Esophagus muscularis mucosa (tissue), 4 donors: ENCODE results near the gene USP36. TPM values are rescaled to one million over a fixed set of nuclear protein-coding genes. Genes with fewer than 3 reads are reported as not detected.

Experiments
- DNase-seq: peaks from one replicate; pipeline ENCODE4 v3.0.0-alpha.2; 2017; ENCODE audit errors: extremely low spot score
- H3K27ac ChIP-seq, 4 donors: fragments of 200-600 bp; sonication (generic); replicated peaks in 1 of 4; 1 replicate in 3 of 4; 2 replicates in 1 of 4; pipeline ENCODE4 v1.5.1; 2016 to 2019; ENCODE audit warnings: mild to moderate bottlenecking in 1 of 4
- H3K27me3 ChIP-seq, 4 donors: fragments of 200-600 bp; sonication (generic); one replicate each; pipeline versions ENCODE4 v1.5.1 to v1.6.0; 2016 to 2019
- H3K36me3 ChIP-seq, 4 donors: fragments of 200-600 bp; sonication (generic); one replicate each; pipeline ENCODE4 v1.5.1; 2016 to 2019
- H3K4me1 ChIP-seq, 4 donors: fragments of 200-600 bp; sonication (generic); one replicate each; pipeline ENCODE4 v1.5.1; 2016 to 2019
- H3K4me3 ChIP-seq, 4 donors: fragments of 200-600 bp; sonication (generic); 1 replicate in 2 of 4; 2 replicates in 2 of 4; pipeline ENCODE4 v1.5.1; 2016 to 2019; ENCODE audit warnings: mild to moderate bottlenecking in 4 of 4, moderate library complexity in 1 of 4
- H3K9me3 ChIP-seq, 4 donors: fragments of 200-600 bp; sonication (generic); 1 replicate in 3 of 4; 2 replicates in 1 of 4; pipeline ENCODE4 v1.5.1; 2016 to 2019
- EP300 ChIP-seq: sonication (generic); formaldehyde crosslinking; IDR thresholded peaks from one replicate; pipeline ENCODE4 v1.6.1; 2017; ENCODE audit warnings: antibody characterized with exemption
- POLR2A ChIP-seq: fragments of 450-650 bp; IDR thresholded peaks from one replicate; pipeline ENCODE4 v1.6.1; 2017; ENCODE audit warnings: antibody characterized with exemption, moderate library complexity, mild to moderate bottlenecking, low read depth
- POLR2AphosphoS5 ChIP-seq, 2 donors: sonication (generic); formaldehyde crosslinking; IDR thresholded peaks; one replicate each; pipeline ENCODE4 v1.6.1; 2017; ENCODE audit warnings: antibody characterized with exemption in 2 of 2
- WGBS: methylation state at CpG from one replicate; pipeline ENCODE4 v1.1.5; 2018; 5-methylcytosine and 5-hydroxymethylcytosine counted together
- intact Hi-C: fragments of 100-400 bp; cut with DNase I; formaldehyde crosslinking; loops from one replicate; pipeline ENCODE4 v1.15.1; 2023
- total RNA-seq, 4 donors: library from RNA; depleted of rRNA; stranded (reverse); fragments of >200 nt; gene quantifications; one replicate each; pipeline versions ENCODE4 v1.1.0 to v1.2.1, GENCODE V29; 2016
- TF ChIP-seq, protein P1 (sequence below), 3 experiments: fragments of 200-600 bp in 2 of 3; fragments of 450-650 bp in 1 of 3; sonication (generic) in 2 of 3; IDR thresholded peaks; one replicate each; pipeline ENCODE4 v1.5.1; 2017 to 2019; ENCODE audit warnings: antibody characterized with exemption in 3 of 3, mild to moderate bottlenecking in 2 of 3, moderate library complexity in 1 of 3

USP36 gene
- total RNA-seq, 4 donors from 2014 or later = 23.3 to 44.7 (median 32.2) TPM

- Histone ChIP-seq H3K4me3 (no peak overlapping the region), H3K4me1 (peaks cover 25 to 52% (median 43%) of the 10 kb centered on the region in 4 donors), H3K27ac (no peak overlapping the region), H3K27me3 (no peaks in the 10 kb centered on the region), H3K9me3 (no peaks in the 10 kb centered on the region), H3K36me3 (no peaks in the 10 kb centered on the region)
- TF ChIP-seq, protein P1, sequence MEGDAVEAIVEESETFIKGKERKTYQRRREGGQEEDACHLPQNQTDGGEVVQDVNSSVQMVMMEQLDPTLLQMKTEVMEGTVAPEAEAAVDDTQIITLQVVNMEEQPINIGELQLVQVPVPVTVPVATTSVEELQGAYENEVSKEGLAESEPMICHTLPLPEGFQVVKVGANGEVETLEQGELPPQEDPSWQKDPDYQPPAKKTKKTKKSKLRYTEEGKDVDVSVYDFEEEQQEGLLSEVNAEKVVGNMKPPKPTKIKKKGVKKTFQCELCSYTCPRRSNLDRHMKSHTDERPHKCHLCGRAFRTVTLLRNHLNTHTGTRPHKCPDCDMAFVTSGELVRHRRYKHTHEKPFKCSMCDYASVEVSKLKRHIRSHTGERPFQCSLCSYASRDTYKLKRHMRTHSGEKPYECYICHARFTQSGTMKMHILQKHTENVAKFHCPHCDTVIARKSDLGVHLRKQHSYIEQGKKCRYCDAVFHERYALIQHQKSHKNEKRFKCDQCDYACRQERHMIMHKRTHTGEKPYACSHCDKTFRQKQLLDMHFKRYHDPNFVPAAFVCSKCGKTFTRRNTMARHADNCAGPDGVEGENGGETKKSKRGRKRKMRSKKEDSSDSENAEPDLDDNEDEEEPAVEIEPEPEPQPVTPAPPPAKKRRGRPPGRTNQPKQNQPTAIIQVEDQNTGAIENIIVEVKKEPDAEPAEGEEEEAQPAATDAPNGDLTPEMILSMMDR (IDR thresholded peaks at IDR 0.05) = no peak
- TF ChIP-seq POLR2AphosphoS5 (IDR thresholded peaks at IDR 0.05) (no peak), EP300 (no peak), POLR2A (no peak)
- no peak for DNase-seq
- intact Hi-C loops = no loop called here
- WGBS = 93% methylated on average over 5 of the region's 5 CpGs
Measured at GRCh38 chr17:78766743-78767294, 73.8 kb downstream of the USP36 start.

DNA sequence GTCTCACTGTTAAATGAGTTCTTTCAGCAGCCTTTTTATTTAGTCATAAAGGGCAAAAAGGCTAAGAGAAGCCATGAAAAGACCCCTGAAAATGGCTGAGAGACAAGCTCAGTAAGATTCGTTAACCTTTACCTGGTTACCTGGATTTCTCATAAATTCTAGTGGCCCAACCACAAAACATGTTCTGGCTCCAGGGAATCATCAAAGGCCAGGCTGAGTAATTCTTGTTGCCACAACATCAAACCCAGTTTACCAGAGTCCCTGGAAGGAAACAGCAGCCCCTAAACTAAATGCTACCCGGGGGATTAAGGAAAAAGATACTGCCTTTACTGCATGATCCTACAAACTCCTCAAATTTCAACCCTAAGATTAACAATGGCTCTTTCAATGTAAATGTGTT lies 74.4 kb downstream of the USP36 start:
- no peak for DNase-seq
- Histone ChIP-seq H3K4me1 (peaks cover 29 to 54% (median 43%) of the 10 kb centered on the region in 4 donors), H3K27ac (no peak overlapping the region), H3K9me3 (no peaks in the 10 kb centered on the region), H3K27me3 (no peaks in the 10 kb centered on the region), H3K4me3 (no peak overlapping the region), H3K36me3 (no peaks in the 10 kb centered on the region)
- TF ChIP-seq POLR2AphosphoS5 (IDR thresholded peaks at IDR 0.05) (no peak), POLR2A (no peak), EP300 (no peak)
- TF ChIP-seq, protein P1 (IDR thresholded peaks at IDR 0.05) = no peak
- intact Hi-C loops = no loop called here
- WGBS = 79% methylated on average over 2 of the region's 2 CpGs

DNA sequence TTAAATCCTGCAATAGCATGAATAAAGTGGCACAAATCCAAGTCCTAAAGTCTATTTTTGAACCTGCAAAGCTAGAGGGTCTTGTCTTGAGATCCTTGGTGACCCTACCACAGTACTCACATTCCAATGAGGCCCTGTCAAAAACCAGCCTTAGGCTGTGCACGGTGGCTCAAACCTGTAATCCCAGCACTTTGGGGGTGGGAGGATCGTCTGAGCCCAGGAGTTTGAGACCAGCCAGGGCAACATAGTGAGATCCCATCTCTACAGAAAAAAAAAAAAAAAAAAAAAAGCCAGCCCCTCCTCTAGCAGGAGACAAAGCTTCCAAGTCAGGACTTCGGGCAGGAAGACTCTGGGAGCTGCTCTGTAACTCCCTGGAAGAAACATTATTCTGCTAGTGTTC lies 74.8 kb downstream of the USP36 start:
- DNase-seq = no peak
- Histone ChIP-seq H3K27ac (no peak overlapping the region), H3K27me3 (no peaks in the 10 kb centered on the region), H3K36me3 (no peaks in the 10 kb centered on the region), H3K4me3 (no peak overlapping the region), H3K9me3 (no peaks in the 10 kb centered on the region), H3K4me1 (peaks cover 33 to 58% (median 44%) of the 10 kb centered on the region in 4 donors)
- 69% methylated on average over 2 of the region's 3 CpGs for WGBS
- intact Hi-C loops = no loop called here
- TF ChIP-seq EP300 (no peak), POLR2AphosphoS5 (IDR thresholded peaks at IDR 0.05) (no peak), POLR2A (no peak)
- TF ChIP-seq, protein P1 (IDR thresholded peaks at IDR 0.05) = no peak

GRCh38 chr17:78764871-78765270 lies 75.7 kb downstream of the USP36 start:
- Histone ChIP-seq H3K4me1 (peaks cover 35 to 62% (median 46%) of the 10 kb centered on the region in 4 donors), H3K4me3 (no peak overlapping the region), H3K9me3 (no peaks in the 10 kb centered on the region), H3K27ac (no peak overlapping the region), H3K36me3 (no peaks in the 10 kb centered on the region), H3K27me3 (no peaks in the 10 kb centered on the region)
- TF ChIP-seq POLR2A (no peak), POLR2AphosphoS5 (IDR thresholded peaks at IDR 0.05) (no peak), EP300 (no peak)
- TF ChIP-seq, protein P1 (IDR thresholded peaks at IDR 0.05) = no peak
- intact Hi-C loops = no loop called here
- DNase-seq = no peak
- 95% methylated on average over 8 of the region's 8 CpGs for WGBS

GRCh38 chr17:78763561-78763960 lies 77.1 kb downstream of the USP36 start:
- Histone ChIP-seq H3K4me1 (peaks cover 48 to 72% (median 54%) of the 10 kb centered on the region in 4 donors), H3K27ac (no peak overlapping the region), H3K27me3 (no peaks in the 10 kb centered on the region), H3K36me3 (no peaks in the 10 kb centered on the region), H3K9me3 (no peaks in the 10 kb centered on the region), H3K4me3 (no peak overlapping the region)
- intact Hi-C loops = no loop called here
- 89% methylated on average over 3 of the region's 3 CpGs for WGBS
- TF ChIP-seq POLR2A (no peak), POLR2AphosphoS5 (IDR thresholded peaks at IDR 0.05) (no peak), EP300 (no peak)
- TF ChIP-seq, protein P1 (IDR thresholded peaks at IDR 0.05) = no peak
- no peak for DNase-seq
